ENCODE measurements around the gene CXCL8.

DNA sequence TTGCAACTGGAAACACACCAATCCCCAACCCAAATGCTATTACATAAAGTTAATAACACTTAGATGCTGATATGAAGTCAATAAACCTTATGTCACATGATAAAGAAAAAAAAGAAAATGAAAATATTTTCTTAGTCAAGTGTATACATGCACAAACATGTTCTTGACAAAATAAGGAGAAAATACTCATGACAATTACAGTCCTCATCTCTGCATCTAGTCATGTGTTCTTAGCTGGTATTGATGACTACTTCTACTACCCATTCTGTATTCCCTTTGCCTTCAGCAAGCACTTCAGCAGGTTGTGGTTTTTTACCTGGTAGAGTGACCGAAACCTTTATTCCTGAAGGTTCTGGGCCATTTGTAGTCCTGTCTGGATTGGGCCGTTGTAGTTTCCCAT, 24.9 kb downstream of the CXCL8 start:
- no peak for TF ChIP-seq EZH2 (IDR thresholded peaks at IDR 0.05; ENCODE audit: insufficient read depth, poor library complexity, severe bottlenecking)
- no peak for TF ChIP-seq EZH2phosphoT487 (IDR thresholded peaks at IDR 0.05; ENCODE audit: insufficient read depth, low read depth)

All from GM23248 (cell line).